ENCODE data around the gene EDRF1. TPM values are rescaled to one million over a fixed set of nuclear protein-coding genes. Genes with fewer than 3 reads are reported as not detected.

Gene EDRF1
- total and polyA plus RNA-seq, 12 donors, result 8.1 to 35.9 (median 18.6) TPM

DNA sequence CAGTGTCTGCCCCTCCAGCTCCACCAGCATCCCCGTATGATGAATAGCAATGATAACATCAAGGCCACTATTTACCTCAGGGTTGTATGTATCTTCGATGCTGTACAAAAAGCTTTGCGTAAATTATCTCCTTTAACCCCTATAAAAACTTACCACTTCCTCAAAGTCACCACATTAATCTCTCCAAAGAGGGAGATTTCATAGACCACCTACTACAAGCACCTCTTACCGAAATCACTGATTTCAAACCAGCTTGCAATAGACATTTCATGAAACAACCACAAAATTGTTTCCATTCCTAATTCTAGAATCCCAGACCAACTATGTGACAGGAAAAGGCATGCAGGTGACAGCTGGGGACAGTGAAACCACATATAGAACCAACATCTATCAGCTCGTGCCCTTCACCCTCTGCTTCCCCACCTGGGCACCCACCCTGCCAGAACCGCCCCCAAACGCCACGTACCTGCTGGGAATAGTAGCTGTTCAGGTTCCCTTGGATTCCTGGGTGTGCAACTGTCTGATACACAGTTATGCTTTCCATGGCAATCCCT lies 76.2 kb downstream of the EDRF1 start:
- H3K27me3 ChIP-seq, result no peaks in the 10 kb centered on the region
- H3K36me3 ChIP-seq (replicated peaks in 1 of 2), result peaks cover 0 to 42% of the 10 kb centered on the region in 2 donors
- WGBS, 4 donors, result 81 to 93% (median 88%) methylated on average over 8 of the region's 8 CpGs
- DNase-seq, result no peak
- H3K27ac ChIP-seq, result no peak overlapping the region
- TF ChIP-seq POLR2A (IDR thresholded peaks at IDR 0.05), result no peak
- TF ChIP-seq, protein P1, sequence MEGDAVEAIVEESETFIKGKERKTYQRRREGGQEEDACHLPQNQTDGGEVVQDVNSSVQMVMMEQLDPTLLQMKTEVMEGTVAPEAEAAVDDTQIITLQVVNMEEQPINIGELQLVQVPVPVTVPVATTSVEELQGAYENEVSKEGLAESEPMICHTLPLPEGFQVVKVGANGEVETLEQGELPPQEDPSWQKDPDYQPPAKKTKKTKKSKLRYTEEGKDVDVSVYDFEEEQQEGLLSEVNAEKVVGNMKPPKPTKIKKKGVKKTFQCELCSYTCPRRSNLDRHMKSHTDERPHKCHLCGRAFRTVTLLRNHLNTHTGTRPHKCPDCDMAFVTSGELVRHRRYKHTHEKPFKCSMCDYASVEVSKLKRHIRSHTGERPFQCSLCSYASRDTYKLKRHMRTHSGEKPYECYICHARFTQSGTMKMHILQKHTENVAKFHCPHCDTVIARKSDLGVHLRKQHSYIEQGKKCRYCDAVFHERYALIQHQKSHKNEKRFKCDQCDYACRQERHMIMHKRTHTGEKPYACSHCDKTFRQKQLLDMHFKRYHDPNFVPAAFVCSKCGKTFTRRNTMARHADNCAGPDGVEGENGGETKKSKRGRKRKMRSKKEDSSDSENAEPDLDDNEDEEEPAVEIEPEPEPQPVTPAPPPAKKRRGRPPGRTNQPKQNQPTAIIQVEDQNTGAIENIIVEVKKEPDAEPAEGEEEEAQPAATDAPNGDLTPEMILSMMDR (IDR thresholded peaks at IDR 0.05), result no peak
- H3K4me1 ChIP-seq (replicated peaks in 1 of 2), result no peaks in the 10 kb centered on the region
- intact Hi-C loops (cut with DNase I), result no loop called here
- H3K4me3 ChIP-seq, result no peak overlapping the region
- no peaks in the 10 kb centered on the region for H3K9me3 ChIP-seq (replicated peaks in 1 of 3)

DNA sequence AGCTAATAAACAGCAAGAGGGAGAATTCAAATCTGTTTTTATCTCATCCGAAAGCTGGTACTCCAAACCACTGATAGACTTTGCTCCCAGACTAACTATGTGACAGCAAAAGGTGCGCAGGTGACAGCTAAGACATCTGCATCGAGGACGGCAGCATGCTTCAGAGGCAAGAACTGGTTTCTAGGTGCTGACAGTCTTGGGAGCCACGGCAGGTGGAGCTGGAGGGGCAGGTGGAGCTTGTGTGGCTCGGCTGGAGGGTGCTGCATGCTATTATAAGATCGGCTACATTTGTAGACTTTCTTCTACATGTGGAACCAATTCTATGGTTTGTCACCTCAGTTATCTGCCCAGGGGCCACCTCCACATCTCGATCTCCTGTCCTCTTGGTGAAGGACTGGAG lies 77.9 kb downstream of the EDRF1 start:
- H3K4me1 ChIP-seq (replicated peaks in 1 of 2), result no peaks in the 10 kb centered on the region
- peaks cover 0 to 34% of the 10 kb centered on the region in 2 donors for H3K36me3 ChIP-seq (replicated peaks in 1 of 2)
- no peak for DNase-seq
- no peaks in the 10 kb centered on the region for H3K27me3 ChIP-seq
- TF ChIP-seq, protein P1 (IDR thresholded peaks at IDR 0.05), result no peak
- TF ChIP-seq POLR2A (IDR thresholded peaks at IDR 0.05), result no peak
- H3K9me3 ChIP-seq (replicated peaks in 1 of 3), result no peaks in the 10 kb centered on the region
- WGBS, 4 donors, result 92 to 95% (median 94%) methylated on average over 8 of the region's 8 CpGs
- H3K27ac ChIP-seq, result no peak overlapping the region
- H3K4me3 ChIP-seq, result no peak overlapping the region
- intact Hi-C loops (cut with DNase I), result no loop called here

DNA sequence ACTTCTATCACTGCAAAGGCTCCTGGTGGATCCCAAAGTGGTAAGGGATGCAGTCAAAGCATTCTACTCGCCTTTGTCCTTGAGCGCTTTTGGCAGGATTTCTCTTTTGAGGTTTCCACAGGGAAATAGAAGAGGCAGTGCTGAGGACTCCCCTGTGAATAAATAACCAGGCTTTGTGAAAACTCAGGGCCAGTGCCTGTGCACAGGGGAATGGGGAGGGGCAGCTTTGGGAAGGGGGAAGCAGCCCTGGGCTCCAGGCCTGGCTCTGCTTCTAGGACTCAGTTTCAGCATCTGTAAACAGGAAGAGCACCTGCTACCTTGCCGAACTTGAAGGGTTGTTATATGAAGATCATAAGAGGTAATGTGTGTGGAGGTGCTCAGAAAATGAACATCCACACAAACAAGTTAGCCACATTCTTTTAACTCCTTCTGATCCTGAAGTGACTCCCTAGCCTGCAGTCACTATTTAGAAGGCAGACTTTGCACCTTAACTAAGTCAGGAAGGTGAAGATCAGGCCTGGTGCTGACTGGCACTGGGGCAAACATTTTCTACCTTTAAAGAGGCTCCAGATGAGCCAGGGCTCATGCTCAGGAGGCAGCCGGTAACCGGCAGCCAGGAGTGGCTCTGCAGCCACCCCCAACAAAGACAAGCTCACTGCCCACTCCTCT lies 78.6 kb downstream of the EDRF1 start:
- H3K27me3 ChIP-seq, result no peaks in the 10 kb centered on the region
- no peak for TF ChIP-seq POLR2A (IDR thresholded peaks at IDR 0.05)
- TF ChIP-seq, protein P1 (IDR thresholded peaks at IDR 0.05), result no peak
- H3K4me3 ChIP-seq, result no peak overlapping the region
- no peak overlapping the region for H3K27ac ChIP-seq
- intact Hi-C loops (cut with DNase I), result no loop called here
- no peaks in the 10 kb centered on the region for H3K4me1 ChIP-seq (replicated peaks in 1 of 2)
- WGBS, 4 donors, result 54 to 86% (median 78%) methylated on average over 5 of the region's 5 CpGs
- DNase-seq, result no peak
- peaks cover 0 to 29% of the 10 kb centered on the region in 2 donors for H3K36me3 ChIP-seq (replicated peaks in 1 of 2)
- no peaks in the 10 kb centered on the region for H3K9me3 ChIP-seq (replicated peaks in 1 of 3)

- Histone ChIP-seq H3K4me1 (replicated peaks in 1 of 2) (no peaks in the 10 kb centered on the region), H3K27ac (no peak overlapping the region), H3K4me3 (no peak overlapping the region), H3K36me3 (replicated peaks in 1 of 2) (peaks cover 0 to 19% of the 10 kb centered on the region in 2 donors), H3K27me3 (no peaks in the 10 kb centered on the region), H3K9me3 (replicated peaks in 1 of 3) (no peaks in the 10 kb centered on the region)
- WGBS, 4 donors, result 94 to 98% (median 95%) methylated on average over 7 to 8 of the region's 8 CpGs
- DNase-seq, result no peak
- TF ChIP-seq, protein P1 (IDR thresholded peaks at IDR 0.05), result no peak
- no peak for TF ChIP-seq POLR2A (IDR thresholded peaks at IDR 0.05)
- intact Hi-C loops (cut with DNase I), result no loop called here
These were observed 80.1 kb downstream of the EDRF1 start for GRCh38 chr10:125799451-125800182.
